ENCODE data around the gene KIAA0319L. TPM values are rescaled to one million over a fixed set of nuclear protein-coding genes. Genes with fewer than 3 reads are reported as not detected.

KIAA0319L gene
- total RNA-seq, 1 experiment from 2014 or later, result 60.0 TPM

DNA sequence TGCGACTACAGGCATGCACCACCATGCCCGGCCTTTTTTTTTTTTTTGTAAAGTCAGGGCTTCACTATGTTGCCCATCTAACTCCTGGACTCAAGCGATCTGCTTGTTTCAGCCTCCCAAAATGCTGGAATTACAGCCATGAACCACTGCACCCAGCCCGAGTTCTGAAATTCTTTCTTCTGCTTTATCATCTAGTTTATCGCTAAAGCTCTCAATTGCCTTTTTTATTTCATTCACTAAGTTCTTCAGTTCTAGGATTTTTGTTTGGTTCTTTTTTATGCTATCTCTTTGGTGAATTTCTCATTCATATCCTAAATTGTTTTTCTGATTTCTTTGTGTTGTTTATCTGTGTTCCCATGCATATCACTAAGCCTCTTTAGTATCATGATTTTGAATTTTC lies 27.0 kb downstream of the KIAA0319L start:
- Histone ChIP-seq H3K27ac (ENCODE audit: low read length) (no peak overlapping the region), H3K4me3 (ENCODE audit: low read depth in 2 of 2, low read length in 2 of 2) (no peak overlapping the region), H3K27me3 (ENCODE audit: control insufficient read depth, insufficient read depth, low read length) (no peaks in the 10 kb centered on the region), H3K4me1 (ENCODE audit: control insufficient read depth, insufficient read depth, low read length) (no peaks in the 10 kb centered on the region), H3K36me3 (ENCODE audit: control insufficient read depth, insufficient read depth, low read length) (no peaks in the 10 kb centered on the region), H3K9me3 (ENCODE audit: control insufficient read depth, insufficient read depth, low read depth, low read length) (peaks cover 15% of the 10 kb centered on the region; the same call in 1 of the 2 replicates)
- in situ Hi-C loops (cut with HindIII; ENCODE audit: low pct_unique_long_range_greater_than_20kb, low sequenced_read_pairs), result no loop called here
- intact Hi-C loops (cut with micrococcal nuclease; ENCODE audit: unreplicated experiment), result no loop called here
- POLR2A ChIA-PET, result no interaction called here
- BruUV-seq (replicated peaks), result no TSS peak
- ATAC-seq (no peak), DNase-seq (ENCODE audit: low read depth, low spot score) (no peak)
- CTCF ChIA-PET, result no interaction called here
- TF ChIP-seq, protein P1, sequence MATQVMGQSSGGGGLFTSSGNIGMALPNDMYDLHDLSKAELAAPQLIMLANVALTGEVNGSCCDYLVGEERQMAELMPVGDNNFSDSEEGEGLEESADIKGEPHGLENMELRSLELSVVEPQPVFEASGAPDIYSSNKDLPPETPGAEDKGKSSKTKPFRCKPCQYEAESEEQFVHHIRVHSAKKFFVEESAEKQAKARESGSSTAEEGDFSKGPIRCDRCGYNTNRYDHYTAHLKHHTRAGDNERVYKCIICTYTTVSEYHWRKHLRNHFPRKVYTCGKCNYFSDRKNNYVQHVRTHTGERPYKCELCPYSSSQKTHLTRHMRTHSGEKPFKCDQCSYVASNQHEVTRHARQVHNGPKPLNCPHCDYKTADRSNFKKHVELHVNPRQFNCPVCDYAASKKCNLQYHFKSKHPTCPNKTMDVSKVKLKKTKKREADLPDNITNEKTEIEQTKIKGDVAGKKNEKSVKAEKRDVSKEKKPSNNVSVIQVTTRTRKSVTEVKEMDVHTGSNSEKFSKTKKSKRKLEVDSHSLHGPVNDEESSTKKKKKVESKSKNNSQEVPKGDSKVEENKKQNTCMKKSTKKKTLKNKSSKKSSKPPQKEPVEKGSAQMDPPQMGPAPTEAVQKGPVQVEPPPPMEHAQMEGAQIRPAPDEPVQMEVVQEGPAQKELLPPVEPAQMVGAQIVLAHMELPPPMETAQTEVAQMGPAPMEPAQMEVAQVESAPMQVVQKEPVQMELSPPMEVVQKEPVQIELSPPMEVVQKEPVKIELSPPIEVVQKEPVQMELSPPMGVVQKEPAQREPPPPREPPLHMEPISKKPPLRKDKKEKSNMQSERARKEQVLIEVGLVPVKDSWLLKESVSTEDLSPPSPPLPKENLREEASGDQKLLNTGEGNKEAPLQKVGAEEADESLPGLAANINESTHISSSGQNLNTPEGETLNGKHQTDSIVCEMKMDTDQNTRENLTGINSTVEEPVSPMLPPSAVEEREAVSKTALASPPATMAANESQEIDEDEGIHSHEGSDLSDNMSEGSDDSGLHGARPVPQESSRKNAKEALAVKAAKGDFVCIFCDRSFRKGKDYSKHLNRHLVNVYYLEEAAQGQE (IDR thresholded peaks at IDR 0.05; ENCODE audit: insufficient read depth in 1 of 2, low read depth in 2 of 2, low read length in 1 of 2), result no peak
- no peak for TF ChIP-seq TCF7L2 (IDR thresholded peaks at IDR 0.05; ENCODE audit: low read depth, low read length)
- no peak for TF ChIP-seq POLR2AphosphoS5 (IDR thresholded peaks at IDR 0.05; ENCODE audit: low read depth, low read length)
- no peak for TF ChIP-seq CTCF (IDR thresholded peaks at IDR 0.05)
- TF ChIP-seq SIN3A (IDR thresholded peaks at IDR 0.05; ENCODE audit: borderline replicate concordance, insufficient read depth, low read depth, low read length), result no peak

DNA sequence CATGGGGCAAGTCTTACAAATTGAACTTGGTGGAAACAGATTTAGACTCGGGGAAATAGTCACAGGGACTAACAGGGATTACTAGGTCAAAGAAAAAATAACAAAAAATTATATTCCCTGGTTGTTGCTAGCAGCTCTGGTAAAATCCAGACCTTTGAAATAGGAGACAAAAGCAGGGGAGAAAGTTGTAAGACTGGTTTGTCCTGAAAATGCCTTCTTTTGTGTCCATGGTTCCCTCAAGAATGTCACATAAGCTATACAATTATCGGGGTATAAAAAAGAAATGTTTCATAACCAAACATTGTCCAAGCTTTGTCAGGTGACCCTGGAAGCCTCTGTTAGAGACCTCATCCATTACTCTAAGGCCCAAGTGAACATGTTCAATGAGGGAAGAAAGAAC lies 33.1 kb downstream of the KIAA0319L start:
- BruUV-seq (replicated peaks), result no TSS peak
- CTCF ChIA-PET, result no interaction called here
- in situ Hi-C loops (cut with HindIII; ENCODE audit: low pct_unique_long_range_greater_than_20kb, low sequenced_read_pairs), result no loop called here
- DNase-seq (ENCODE audit: low read depth, low spot score) (no peak), ATAC-seq (no peak)
- intact Hi-C loops (cut with micrococcal nuclease; ENCODE audit: unreplicated experiment), result no loop called here
- Histone ChIP-seq H3K4me3 (ENCODE audit: low read depth in 2 of 2, low read length in 2 of 2) (no peak overlapping the region), H3K27me3 (ENCODE audit: control insufficient read depth, insufficient read depth, low read length) (no peaks in the 10 kb centered on the region), H3K9me3 (ENCODE audit: control insufficient read depth, insufficient read depth, low read depth, low read length) (0 out of 2 replicates have a peak, but pooled peaks cover 4% of the 10 kb centered on the region), H3K27ac (ENCODE audit: low read length) (no peak overlapping the region), H3K4me1 (ENCODE audit: control insufficient read depth, insufficient read depth, low read length) (no peaks in the 10 kb centered on the region), H3K36me3 (ENCODE audit: control insufficient read depth, insufficient read depth, low read length) (no peaks in the 10 kb centered on the region)
- no peak for TF ChIP-seq CTCF (IDR thresholded peaks at IDR 0.05)
- TF ChIP-seq, protein P1 (IDR thresholded peaks at IDR 0.05; ENCODE audit: insufficient read depth in 1 of 2, low read depth in 2 of 2, low read length in 1 of 2), result no peak
- no peak for TF ChIP-seq TCF7L2 (IDR thresholded peaks at IDR 0.05; ENCODE audit: low read depth, low read length)
- TF ChIP-seq POLR2AphosphoS5 (IDR thresholded peaks at IDR 0.05; ENCODE audit: low read depth, low read length), result no peak
- TF ChIP-seq SIN3A (IDR thresholded peaks at IDR 0.05; ENCODE audit: borderline replicate concordance, insufficient read depth, low read depth, low read length), result no peak
- POLR2A ChIA-PET, result interaction anchor here (0.6 kb wide), 1 partner anchor 88 kb away, joined by 6 read pairs; no protein-coding TSS in a partner anchor

Measured in Panc1 (cell line).